ENCODE results near the gene TIMM9. TPM values are rescaled to one million over a fixed set of nuclear protein-coding genes. Genes with fewer than 3 reads are reported as not detected.
"Not testable (repeated sequence)": the region's sequence is repeated elsewhere in the genome, so short reads cannot be mapped to it uniquely, and the experiment has no call there.

TIMM9 gene
- total and polyA plus RNA-seq, 4 donors = 24.8 to 65.0 (median 30.9) TPM

GRCh38 chr14:58395562-58395811 lies 31.8 kb downstream of the TIMM9 start:
- H3K27me3 ChIP-seq (ENCODE audit: control insufficient read depth in 1 of 2, insufficient read depth in 2 of 2, low read length in 1 of 2) = no peaks in the 10 kb centered on the region
- 13 to 14% methylated on average over 10 of the region's 10 CpGs for WGBS, 2 donors
- intact Hi-C loops (cut with DNase I) = loop anchor here in 1 of 2 donors (10.0 kb wide), 1 partner anchor 271 kb away; no protein-coding TSS in a partner anchor
- DNase-seq (no peak), ATAC-seq (ENCODE audit: low FRiP score) (no peak)
- no peaks in the 10 kb centered on the region for H3K9me3 ChIP-seq (ENCODE audit: control insufficient read depth, low read length)
- H3K36me3 ChIP-seq (ENCODE audit: control insufficient read depth in 1 of 2, insufficient read depth in 2 of 2, low read length in 1 of 2) = no peaks in the 10 kb centered on the region
- peak overlapping the region; percentile 29 to 48 for H3K4me3 ChIP-seq (ENCODE audit: low read length in 2 of 2)
- no peaks in the 10 kb centered on the region for H3K4me1 ChIP-seq (ENCODE audit: control insufficient read depth in 1 of 2, insufficient read depth in 2 of 2, low read length in 2 of 2)
- H3K27ac ChIP-seq (ENCODE audit: low read depth in 1 of 2, low read length in 2 of 2) = no peak overlapping the region

GRCh38 chr14:58390830-58391229 lies 36.5 kb downstream of the TIMM9 start:
- no peaks in the 10 kb centered on the region for H3K4me1 ChIP-seq (ENCODE audit: control insufficient read depth in 1 of 2, insufficient read depth in 2 of 2, low read length in 2 of 2)
- DNase-seq = no peak
- no peak for ATAC-seq (ENCODE audit: low FRiP score)
- no peak overlapping the region for H3K27ac ChIP-seq (ENCODE audit: low read depth in 1 of 2, low read length in 2 of 2)
- H3K9me3 ChIP-seq (ENCODE audit: control insufficient read depth, low read length) = no peaks in the 10 kb centered on the region
- H3K4me3 ChIP-seq (ENCODE audit: low read length in 2 of 2) = no peak overlapping the region
- intact Hi-C loops (cut with DNase I) = loop anchor here in 1 of 2 donors (10.0 kb wide), 1 partner anchor 266 kb away; no protein-coding TSS in a partner anchor
- no peaks in the 10 kb centered on the region for H3K27me3 ChIP-seq (ENCODE audit: control insufficient read depth in 1 of 2, insufficient read depth in 2 of 2, low read length in 1 of 2)
- H3K36me3 ChIP-seq (ENCODE audit: control insufficient read depth in 1 of 2, insufficient read depth in 2 of 2, low read length in 1 of 2) = no peaks in the 10 kb centered on the region
- WGBS, 2 donors = 86 to 94% methylated on average over 2 of the region's 2 CpGs

GRCh38 chr14:58376791-58377190 lies 50.5 kb downstream of the TIMM9 start:
- ATAC-seq (ENCODE audit: low FRiP score) = no peak
- no peaks in the 10 kb centered on the region for H3K9me3 ChIP-seq (ENCODE audit: control insufficient read depth, low read length)
- no peak overlapping the region for H3K27ac ChIP-seq (ENCODE audit: low read depth in 1 of 2, low read length in 2 of 2)
- intact Hi-C loops (cut with DNase I) = no loop called here
- H3K4me1 ChIP-seq (ENCODE audit: control insufficient read depth in 1 of 2, insufficient read depth in 2 of 2, low read length in 2 of 2) = no peaks in the 10 kb centered on the region
- H3K27me3 ChIP-seq (ENCODE audit: control insufficient read depth in 1 of 2, insufficient read depth in 2 of 2, low read length in 1 of 2) = no peaks in the 10 kb centered on the region
- no peaks in the 10 kb centered on the region for H3K36me3 ChIP-seq (ENCODE audit: control insufficient read depth in 1 of 2, insufficient read depth in 2 of 2, low read length in 1 of 2)
- no peak for DNase-seq
- no peak overlapping the region for H3K4me3 ChIP-seq (ENCODE audit: low read length in 2 of 2)

GRCh38 chr14:58368956-58369355 lies 58.4 kb downstream of the TIMM9 start:
- ATAC-seq (ENCODE audit: low FRiP score) = no peak
- H3K9me3 ChIP-seq (ENCODE audit: control insufficient read depth, low read length) = no peaks in the 10 kb centered on the region
- intact Hi-C loops (cut with DNase I) = no loop called here
- H3K36me3 ChIP-seq (ENCODE audit: control insufficient read depth in 1 of 2, insufficient read depth in 2 of 2, low read length in 1 of 2) = peaks cover 0 to 4% of the 10 kb centered on the region in 2 donors
- WGBS, 2 donors = 61 to 62% methylated on average over 1 of the region's 1 CpG
- peaks cover 0 to 2% of the 10 kb centered on the region in 2 donors for H3K4me1 ChIP-seq (ENCODE audit: control insufficient read depth in 1 of 2, insufficient read depth in 2 of 2, low read length in 2 of 2)
- DNase-seq = no peak
- H3K27me3 ChIP-seq (ENCODE audit: control insufficient read depth in 1 of 2, insufficient read depth in 2 of 2, low read length in 1 of 2) = no peaks in the 10 kb centered on the region
- peak overlapping the region in 1 of 2 donors; percentile 2 for H3K27ac ChIP-seq (ENCODE audit: low read depth in 1 of 2, low read length in 2 of 2)
- no peak overlapping the region for H3K4me3 ChIP-seq (ENCODE audit: low read length in 2 of 2)

- peaks cover 0 to 4% of the 10 kb centered on the region in 2 donors for H3K36me3 ChIP-seq (ENCODE audit: control insufficient read depth in 1 of 2, insufficient read depth in 2 of 2, low read length in 1 of 2)
- WGBS, 2 donors = 65 to 79% methylated on average over 3 of the region's 3 CpGs
- ATAC-seq (ENCODE audit: low FRiP score) (no peak), DNase-seq (no peak)
- no peaks in the 10 kb centered on the region for H3K9me3 ChIP-seq (ENCODE audit: control insufficient read depth, low read length)
- no peak overlapping the region for H3K4me3 ChIP-seq (ENCODE audit: low read length in 2 of 2)
- intact Hi-C loops (cut with DNase I) = no loop called here
- H3K4me1 ChIP-seq (ENCODE audit: control insufficient read depth in 1 of 2, insufficient read depth in 2 of 2, low read length in 2 of 2) = peaks cover 0 to 2% of the 10 kb centered on the region in 2 donors
- no peaks in the 10 kb centered on the region for H3K27me3 ChIP-seq (ENCODE audit: control insufficient read depth in 1 of 2, insufficient read depth in 2 of 2, low read length in 1 of 2)
- H3K27ac ChIP-seq (ENCODE audit: low read depth in 1 of 2, low read length in 2 of 2) = no peak overlapping the region
Measured at GRCh38 chr14:58367296-58367695, 60.0 kb downstream of the TIMM9 start.

- Histone ChIP-seq H3K9me3 (ENCODE audit: control insufficient read depth, low read length) (no peaks in the 10 kb centered on the region), H3K36me3 (ENCODE audit: control insufficient read depth in 1 of 2, insufficient read depth in 2 of 2, low read length in 1 of 2) (peaks cover 0 to 4% of the 10 kb centered on the region in 2 donors), H3K4me1 (ENCODE audit: control insufficient read depth in 1 of 2, insufficient read depth in 2 of 2, low read length in 2 of 2) (no peaks in the 10 kb centered on the region), H3K27me3 (ENCODE audit: control insufficient read depth in 1 of 2, insufficient read depth in 2 of 2, low read length in 1 of 2) (no peaks in the 10 kb centered on the region), H3K27ac (ENCODE audit: low read depth in 1 of 2, low read length in 2 of 2) (no peak overlapping the region), H3K4me3 (ENCODE audit: low read length in 2 of 2) (no peak overlapping the region)
- DNase-seq (no peak), ATAC-seq (ENCODE audit: low FRiP score) (no peak)
- WGBS, 2 donors = 90% methylated on average over 4 of the region's 4 CpGs
- intact Hi-C loops (cut with DNase I) = no loop called here
Measured at GRCh38 chr14:58364316-58364715, 63.0 kb downstream of the TIMM9 start.

- H3K9me3 ChIP-seq (ENCODE audit: control insufficient read depth, low read length) = no peaks in the 10 kb centered on the region
- intact Hi-C loops (cut with DNase I) = no loop called here
- H3K27me3 ChIP-seq (ENCODE audit: control insufficient read depth in 1 of 2, insufficient read depth in 2 of 2, low read length in 1 of 2) = no peaks in the 10 kb centered on the region
- no peak for ATAC-seq (ENCODE audit: low FRiP score)
- 94 to 95% methylated on average over 3 of the region's 3 CpGs for WGBS, 2 donors
- no peak for DNase-seq
- H3K4me3 ChIP-seq (ENCODE audit: low read length in 2 of 2) = no peak overlapping the region
- no peak overlapping the region for H3K27ac ChIP-seq (ENCODE audit: low read depth in 1 of 2, low read length in 2 of 2)
- no peaks in the 10 kb centered on the region for H3K4me1 ChIP-seq (ENCODE audit: control insufficient read depth in 1 of 2, insufficient read depth in 2 of 2, low read length in 2 of 2)
- H3K36me3 ChIP-seq (ENCODE audit: control insufficient read depth in 1 of 2, insufficient read depth in 2 of 2, low read length in 1 of 2) = peaks cover 0 to 2% of the 10 kb centered on the region in 2 donors
Measured at GRCh38 chr14:58362798-58363412, 64.4 kb downstream of the TIMM9 start.

GRCh38 chr14:58362272-58362671 lies 65.1 kb downstream of the TIMM9 start:
- intact Hi-C loops (cut with DNase I); H3K27me3 ChIP-seq (ENCODE audit: control insufficient read depth in 1 of 2, insufficient read depth in 2 of 2, low read length in 1 of 2): not testable (repeated sequence)

More at GRCh38 chr14:58362272-58362671, 65.1 kb downstream of the TIMM9 start:
- H3K4me3 ChIP-seq (ENCODE audit: low read length in 2 of 2); H3K4me1 ChIP-seq (ENCODE audit: control insufficient read depth in 1 of 2, insufficient read depth in 2 of 2, low read length in 2 of 2); H3K9me3 ChIP-seq (ENCODE audit: control insufficient read depth, low read length); ATAC-seq (ENCODE audit: low FRiP score); H3K36me3 ChIP-seq (ENCODE audit: control insufficient read depth in 1 of 2, insufficient read depth in 2 of 2, low read length in 1 of 2); DNase-seq; H3K27ac ChIP-seq (ENCODE audit: low read depth in 1 of 2, low read length in 2 of 2): not testable (repeated sequence)
- 93 to 100% methylated on average over 1 of the region's 1 CpG for WGBS, 2 donors
